SU-DHL-6 (cell line): ENCODE data around the gene TEX35.

ENCODE experiments used
- H2AFZ ChIP-seq: fragments of 200-600 bp; sonication (generic); 2 replicates; pipeline ENCODE4 v1.6.1; 2014; ENCODE audit warnings: low read depth, mild to moderate bottlenecking, moderate library complexity, mixed read lengths, antibody characterized with exemption, low read length; ENCODE audit not compliant: severe bottlenecking
- H3F3A ChIP-seq: fragments of 200-600 bp; shearing (Covaris generic); 2 replicates; pipeline ENCODE4 v1.6.0; 2016; ENCODE audit warnings: antibody characterized with exemption, mild to moderate bottlenecking; ENCODE audit not compliant: insufficient read depth
- H3K27ac ChIP-seq: fragments of 200-600 bp; sonication (generic); 2 replicates; pipeline ENCODE4 v1.5.1; 2016; ENCODE audit warnings: low read depth, mild to moderate bottlenecking, low read length, moderate library complexity, mixed read lengths
- H3K27me3 ChIP-seq: fragments of 200-600 bp; sonication (generic), shearing (Covaris generic); 2 replicates; pipeline ENCODE4 v1.6.0; 2014; ENCODE audit warnings: mild to moderate bottlenecking, low read length
- H3K36me3 ChIP-seq: fragments of 200-600 bp; sonication (generic); 2 replicates; pipeline ENCODE4 v1.6.1; 2014; ENCODE audit warnings: mild to moderate bottlenecking, low read length, mixed read lengths
- H3K4me2 ChIP-seq: fragments of 300-600, 200-600 bp; shearing (Covaris generic), sonication (generic); 2 replicates; pipeline ENCODE4 v1.6.0; 2014; ENCODE audit warnings: low read length, low read depth, mild to moderate bottlenecking; ENCODE audit not compliant: poor library complexity, severe bottlenecking
- H3K4me3 ChIP-seq: fragments of 200-600 bp; sonication (generic); 2 replicates; pipeline ENCODE4 v1.5.1; 2014; ENCODE audit warnings: antibody characterized with exemption, low read length, mild to moderate bottlenecking, mixed read lengths; ENCODE audit not compliant: insufficient read depth, poor library complexity, severe bottlenecking
- H3K79me2 ChIP-seq: fragments of 200-600 bp; sonication (generic); 2 replicates; pipeline ENCODE4 v1.6.1; 2014; ENCODE audit warnings: mild to moderate bottlenecking, low read length, moderate library complexity; ENCODE audit not compliant: insufficient read depth
- H3K9ac ChIP-seq: fragments of 200-600 bp; sonication (generic); 2 replicates; pipeline ENCODE4 v1.7.0; 2014; ENCODE audit warnings: mild to moderate bottlenecking, low read length
- H3K9me2 ChIP-seq: fragments of 200-600 bp; sonication (generic); replicated peaks from 2 replicates; pipeline ENCODE4 v1.6.1; 2014; ENCODE audit warnings: low read length; ENCODE audit not compliant: insufficient read depth
- H3K9me3 ChIP-seq: fragments of 200-600 bp; sonication (generic); 2 replicates; pipeline ENCODE4 v1.6.1; 2014; ENCODE audit warnings: low read length, mixed read lengths; ENCODE audit not compliant: insufficient read depth
- H4K20me1 ChIP-seq: fragments of 200-600 bp; sonication (generic); 2 replicates; pipeline ENCODE4 v1.6.1; 2014; ENCODE audit warnings: low read depth, mild to moderate bottlenecking, antibody characterized with exemption, low read length, moderate library complexity, mixed read lengths
- EZH2phosphoT487 ChIP-seq: fragments of 200-600 bp; sonication (generic), shearing (Covaris generic); conservative IDR thresholded peaks from 2 replicates; pipeline ENCODE4 v1.6.1; 2018; ENCODE audit warnings: mild to moderate bottlenecking, antibody characterized with exemption, low read length, moderate library complexity, mixed read lengths
- TF ChIP-seq, protein P1 (sequence below): fragments of 200-600 bp; sonication (generic); IDR thresholded peaks from one replicate; pipeline ENCODE4 v1.5.1; 2017; ENCODE audit warnings: antibody characterized with exemption, mild to moderate bottlenecking, low read length, moderate library complexity; ENCODE audit not compliant: insufficient read depth, poor library complexity, severe bottlenecking

Gene TEX35

DNA sequence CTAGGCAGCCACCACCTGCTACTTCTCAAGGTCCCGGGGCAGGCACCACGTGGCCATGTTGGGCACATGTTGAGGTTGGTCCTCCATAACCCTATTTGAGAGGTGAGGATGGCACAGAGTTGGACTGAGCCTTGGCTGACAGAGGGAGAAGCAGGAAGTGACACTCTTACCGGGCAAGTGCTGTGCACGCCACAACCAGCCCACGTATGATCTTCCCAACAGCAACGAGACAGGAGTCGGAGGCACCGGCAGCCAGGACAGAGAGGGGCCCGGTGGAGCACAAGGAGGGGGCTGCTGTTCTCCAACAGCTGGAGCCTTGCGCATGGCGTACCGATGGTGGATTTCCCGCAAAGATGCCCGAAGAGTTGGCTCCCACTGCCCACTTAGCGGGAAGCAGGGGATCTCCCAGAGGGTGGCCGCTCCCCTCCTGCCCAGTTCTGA, 19.6 kb upstream of the TEX35 start:
- Histone ChIP-seq H3K4me3 (no peak overlapping the region), H3K9me2 (no peaks in the 10 kb centered on the region), H3F3A (no peaks in the 10 kb centered on the region), H3K79me2 (no peaks in the 10 kb centered on the region), H3K4me2 (no peak overlapping the region), H3K27me3 (no peaks in the 10 kb centered on the region), H3K9me3 (no peaks in the 10 kb centered on the region), H3K9ac (no peak overlapping the region), H2AFZ (no peak overlapping the region), H3K36me3 (no peaks in the 10 kb centered on the region), H3K27ac (no peak overlapping the region), H4K20me1 (no peaks in the 10 kb centered on the region)
- TF ChIP-seq, protein P1, sequence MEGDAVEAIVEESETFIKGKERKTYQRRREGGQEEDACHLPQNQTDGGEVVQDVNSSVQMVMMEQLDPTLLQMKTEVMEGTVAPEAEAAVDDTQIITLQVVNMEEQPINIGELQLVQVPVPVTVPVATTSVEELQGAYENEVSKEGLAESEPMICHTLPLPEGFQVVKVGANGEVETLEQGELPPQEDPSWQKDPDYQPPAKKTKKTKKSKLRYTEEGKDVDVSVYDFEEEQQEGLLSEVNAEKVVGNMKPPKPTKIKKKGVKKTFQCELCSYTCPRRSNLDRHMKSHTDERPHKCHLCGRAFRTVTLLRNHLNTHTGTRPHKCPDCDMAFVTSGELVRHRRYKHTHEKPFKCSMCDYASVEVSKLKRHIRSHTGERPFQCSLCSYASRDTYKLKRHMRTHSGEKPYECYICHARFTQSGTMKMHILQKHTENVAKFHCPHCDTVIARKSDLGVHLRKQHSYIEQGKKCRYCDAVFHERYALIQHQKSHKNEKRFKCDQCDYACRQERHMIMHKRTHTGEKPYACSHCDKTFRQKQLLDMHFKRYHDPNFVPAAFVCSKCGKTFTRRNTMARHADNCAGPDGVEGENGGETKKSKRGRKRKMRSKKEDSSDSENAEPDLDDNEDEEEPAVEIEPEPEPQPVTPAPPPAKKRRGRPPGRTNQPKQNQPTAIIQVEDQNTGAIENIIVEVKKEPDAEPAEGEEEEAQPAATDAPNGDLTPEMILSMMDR, result no peak
- TF ChIP-seq EZH2phosphoT487, result no peak

DNA sequence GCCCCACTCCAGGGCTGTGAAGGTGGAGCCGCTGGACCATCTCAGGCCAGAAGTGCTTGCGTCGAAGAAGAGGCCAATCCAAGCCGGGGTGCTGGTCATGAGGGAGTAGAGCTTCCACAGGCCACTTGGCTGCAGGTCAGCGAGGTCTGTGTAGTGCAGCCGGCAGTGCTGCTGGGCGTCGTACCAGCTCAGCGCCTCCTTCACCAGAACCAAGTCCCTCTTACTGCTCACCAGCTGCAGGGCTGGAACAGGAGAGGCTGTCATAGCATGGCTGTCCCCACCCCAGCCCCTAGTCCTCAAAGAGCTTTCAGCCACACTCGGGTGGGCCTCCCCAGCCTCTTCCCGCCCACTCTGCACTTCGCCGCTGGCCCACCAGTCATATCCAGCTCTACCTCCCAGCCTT, 18.3 kb upstream of the TEX35 start:
- Histone ChIP-seq H3K27ac (no peak overlapping the region), H3K4me2 (no peak overlapping the region), H3K36me3 (no peaks in the 10 kb centered on the region), H3K27me3 (no peaks in the 10 kb centered on the region), H2AFZ (no peak overlapping the region), H3K4me3 (no peak overlapping the region), H3F3A (no peaks in the 10 kb centered on the region), H3K9me2 (no peaks in the 10 kb centered on the region), H3K9me3 (no peaks in the 10 kb centered on the region), H3K9ac (no peak overlapping the region), H4K20me1 (no peaks in the 10 kb centered on the region), H3K79me2 (no peaks in the 10 kb centered on the region)
- TF ChIP-seq EZH2phosphoT487, result no peak
- TF ChIP-seq, protein P1, result no peak

DNA sequence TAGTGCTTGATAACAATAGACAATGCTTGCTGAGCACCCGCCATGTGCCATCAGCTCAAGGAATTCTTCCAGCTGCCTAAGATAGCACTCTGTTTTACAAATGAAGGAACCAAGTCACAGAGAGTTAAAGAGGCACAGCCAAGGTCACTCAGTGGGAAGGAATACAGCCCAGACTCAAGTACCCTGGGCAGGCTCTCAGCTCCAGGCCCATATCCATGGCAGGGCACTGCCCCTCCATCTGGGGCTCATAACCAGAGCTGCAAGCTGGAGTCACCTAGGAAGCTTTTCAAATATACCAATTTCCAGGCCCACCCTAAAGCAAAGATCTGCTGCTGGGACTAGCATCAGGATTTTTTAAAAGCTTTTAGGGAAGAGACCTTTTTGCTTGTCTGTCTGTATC, 17.8 kb upstream of the TEX35 start:
- no peaks in the 10 kb centered on the region for H3K79me2 ChIP-seq
- H3K9me3 ChIP-seq, result no peaks in the 10 kb centered on the region
- H3K27me3 ChIP-seq, result no peaks in the 10 kb centered on the region
- no peaks in the 10 kb centered on the region for H3F3A ChIP-seq
- H2AFZ ChIP-seq, result no peak overlapping the region
- H3K4me2 ChIP-seq, result no peak overlapping the region
- TF ChIP-seq EZH2phosphoT487, result no peak
- TF ChIP-seq, protein P1, result no peak
- H4K20me1 ChIP-seq, result no peaks in the 10 kb centered on the region
- no peak overlapping the region for H3K27ac ChIP-seq
- H3K9ac ChIP-seq, result no peak overlapping the region
- H3K9me2 ChIP-seq, result no peaks in the 10 kb centered on the region
- H3K4me3 ChIP-seq, result no peak overlapping the region
- no peaks in the 10 kb centered on the region for H3K36me3 ChIP-seq

DNA sequence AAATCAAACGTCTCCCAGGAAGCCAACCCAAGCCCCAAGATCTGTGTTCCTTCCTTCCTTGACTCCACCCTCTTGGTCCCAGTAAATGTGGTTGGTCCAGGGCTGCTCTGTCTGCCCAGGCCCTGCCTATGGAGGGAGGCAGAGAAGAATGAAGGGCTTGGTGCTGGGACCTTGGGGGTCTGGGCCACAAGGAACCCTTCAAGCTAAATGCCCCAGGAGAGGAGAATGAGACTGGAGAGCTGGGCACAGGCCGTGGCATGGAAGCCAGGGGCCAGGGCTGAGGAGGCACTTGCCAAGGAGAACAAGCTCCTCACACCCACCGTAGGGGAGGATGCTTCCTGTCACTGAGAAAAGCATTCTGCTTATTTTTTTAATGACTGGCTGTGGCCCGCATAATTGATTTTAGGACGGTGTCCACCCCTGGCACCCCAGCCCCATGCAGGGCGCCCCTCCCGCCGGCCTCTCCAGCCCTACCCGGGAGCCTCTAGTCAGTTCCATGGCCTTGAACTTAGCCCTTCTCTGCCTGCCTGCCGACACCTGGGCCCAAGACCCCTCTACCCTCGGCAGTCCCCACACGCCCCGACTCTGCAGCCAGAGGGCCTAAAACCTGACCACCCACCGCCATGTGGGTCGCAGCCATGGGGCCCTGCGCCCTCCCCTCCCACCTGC, 17.0 kb upstream of the TEX35 start:
- no peaks in the 10 kb centered on the region for H3K9me2 ChIP-seq
- no peaks in the 10 kb centered on the region for H3K9me3 ChIP-seq
- H3K4me2 ChIP-seq, result no peak overlapping the region
- no peaks in the 10 kb centered on the region for H4K20me1 ChIP-seq
- no peaks in the 10 kb centered on the region for H3K79me2 ChIP-seq
- no peak for TF ChIP-seq EZH2phosphoT487
- TF ChIP-seq, protein P1, result no peak
- no peak overlapping the region for H2AFZ ChIP-seq
- no peak overlapping the region for H3K9ac ChIP-seq
- no peaks in the 10 kb centered on the region for H3K27me3 ChIP-seq
- H3K4me3 ChIP-seq, result no peak overlapping the region
- H3K27ac ChIP-seq, result no peak overlapping the region
- no peaks in the 10 kb centered on the region for H3F3A ChIP-seq
- no peaks in the 10 kb centered on the region for H3K36me3 ChIP-seq
